ELR (cell line): ENCODE measurements around the gene TTC7B.

Source experiments
- DNase-seq: peaks from one replicate; pipeline ENCODE4 v3.0.0-alpha.2; 2015; ENCODE audit warnings: low read depth

Gene TTC7B

GRCh38 chr14:90488256-90488655, 328.0 kb downstream of the TTC7B start:
- DNase-seq: no peak

GRCh38 chr14:90487462-90487861, 328.8 kb downstream of the TTC7B start:
- no peak for DNase-seq

- no peak for DNase-seq
Measured at GRCh38 chr14:90487031-90487430, 329.2 kb downstream of the TTC7B start.

- no peak for DNase-seq
Measured at GRCh38 chr14:90484291-90484690, 331.9 kb downstream of the TTC7B start.

- no peak for DNase-seq
Measured at GRCh38 chr14:90483571-90483974, 332.7 kb downstream of the TTC7B start.

GRCh38 chr14:90483117-90483516, 333.1 kb downstream of the TTC7B start:
- no peak for DNase-seq

- no peak for DNase-seq
Measured at GRCh38 chr14:90475298-90475697, 340.9 kb downstream of the TTC7B start.
